Kidney (tissue), 14 donors: Measurements from ENCODE around the gene ATP7A. TPM values are rescaled to one million over a fixed set of nuclear protein-coding genes. Genes with fewer than 3 reads are reported as not detected.

Experiments used
- DNase-seq, 5 donors: peaks; one replicate each; pipeline ENCODE4 v3.0.0-alpha.2; 2013 to 2020
- FAIRE-seq: peaks from 2 replicates; lab custom pipeline; 2012; peaks lifted over from hg19 to GRCh38; lab: Jason Lieb, UNC
- H3K27ac ChIP-seq, 2 donors: one replicate each; pipeline ENCODE4 v1.7.0; 2013; ENCODE audit warnings: low read depth in 2 of 2, low read length in 2 of 2, inconsistent platforms in 1 of 2
- H3K27me3 ChIP-seq: one replicate; pipeline ENCODE4 v1.7.1; 2013; ENCODE audit warnings: low read length, inconsistent platforms; ENCODE audit not compliant: control insufficient read depth, insufficient read depth
- H3K36me3 ChIP-seq, 3 donors: one replicate each; pipeline versions ENCODE4 v1.7.0 to v1.7.1; 2013; ENCODE audit warnings: low read length in 3 of 3, control low read depth in 1 of 3, inconsistent platforms in 1 of 3; ENCODE audit not compliant: insufficient read depth in 3 of 3, control insufficient read depth in 2 of 3
- H3K4me1 ChIP-seq, 3 donors: one replicate each; pipeline versions ENCODE4 v1.7.0 to v1.7.1; 2013; ENCODE audit warnings: low read length in 3 of 3, inconsistent platforms in 1 of 3, low read depth in 1 of 3; ENCODE audit not compliant: control insufficient read depth in 2 of 3, insufficient read depth in 2 of 3
- H3K4me3 ChIP-seq, 3 donors: one replicate each; pipeline versions ENCODE4 v1.7.0 to v1.8.1; 2013; ENCODE audit warnings: low read length in 3 of 3, control low read depth in 1 of 3, inconsistent platforms in 1 of 3
- H3K9ac ChIP-seq, 3 donors: one replicate each; pipeline versions ENCODE4 v1.7.0 to v1.7.1; 2013; ENCODE audit warnings: low read length in 3 of 3, control low read depth in 1 of 3, inconsistent platforms in 1 of 3
- H3K9me3 ChIP-seq, 3 donors: one replicate each; pipeline versions ENCODE4 v1.7.0 to v1.7.1; 2013; ENCODE audit warnings: low read length in 3 of 3, control low read depth in 1 of 3, inconsistent platforms in 1 of 3; ENCODE audit not compliant: control insufficient read depth in 2 of 3, insufficient read depth in 1 of 3
- intact Hi-C: fragments of 100-400 bp; cut with DNase I; formaldehyde crosslinking; loops from one replicate; pipeline ENCODE4 v1.11.1; 2022
- polyA plus RNA-seq: library from polyadenylated mRNA; stranded (reverse); fragments of 350-450 nt; fragmentation: Illumina TruSeq; extraction: RNeasy Lipid Tissue Mini Kit (QIAGEN cat#74804); gene quantifications from one replicate; pipeline ENCODE4 v1.2.3, GENCODE V29; 2014; ENCODE audit warnings: low read depth, low replicate concordance; ENCODE audit not compliant: insufficient read depth
- total RNA-seq: library from RNA; stranded (reverse); fragmentation: NEBNext Ultra II Directional; extraction: Animal tissue kit (Norgen Biotek cat#: 25700); gene quantifications from one replicate; pipeline ENCODE4 v1.2.1, GENCODE V29; 2021
- TF ChIP-seq, protein P1 (sequence below): IDR thresholded peaks from 3 replicates; pipeline ENCODE4 v1.5.1; 2012; ENCODE audit warnings: mild to moderate bottlenecking, moderate library complexity, borderline replicate concordance; ENCODE audit not compliant: insufficient read depth; ENCODE audit errors: extremely low read depth
- donor health status: control.
- donor health status: control.
- donor health status: control.
- donor health status: control.
- donor health status: control.
- donor health status: DM: yes; HTN: yes; CAD: no.
- donor health status: Normal renal cell carcinoma (clear cell type).

Gene ATP7A
- total and polyA plus RNA-seq, 2 donors from 2014 or later, result 1.9 to 11.9 TPM

GRCh38 chrX:77953708-77954107 is 43.2 kb downstream of the ATP7A start:
- no peak for DNase-seq
- H3K4me3 ChIP-seq, result no peak overlapping the region
- H3K9me3 ChIP-seq, result no peaks in the 10 kb centered on the region
- no peak overlapping the region for H3K9ac ChIP-seq
- intact Hi-C loops, result no loop called here
- TF ChIP-seq, protein P1, sequence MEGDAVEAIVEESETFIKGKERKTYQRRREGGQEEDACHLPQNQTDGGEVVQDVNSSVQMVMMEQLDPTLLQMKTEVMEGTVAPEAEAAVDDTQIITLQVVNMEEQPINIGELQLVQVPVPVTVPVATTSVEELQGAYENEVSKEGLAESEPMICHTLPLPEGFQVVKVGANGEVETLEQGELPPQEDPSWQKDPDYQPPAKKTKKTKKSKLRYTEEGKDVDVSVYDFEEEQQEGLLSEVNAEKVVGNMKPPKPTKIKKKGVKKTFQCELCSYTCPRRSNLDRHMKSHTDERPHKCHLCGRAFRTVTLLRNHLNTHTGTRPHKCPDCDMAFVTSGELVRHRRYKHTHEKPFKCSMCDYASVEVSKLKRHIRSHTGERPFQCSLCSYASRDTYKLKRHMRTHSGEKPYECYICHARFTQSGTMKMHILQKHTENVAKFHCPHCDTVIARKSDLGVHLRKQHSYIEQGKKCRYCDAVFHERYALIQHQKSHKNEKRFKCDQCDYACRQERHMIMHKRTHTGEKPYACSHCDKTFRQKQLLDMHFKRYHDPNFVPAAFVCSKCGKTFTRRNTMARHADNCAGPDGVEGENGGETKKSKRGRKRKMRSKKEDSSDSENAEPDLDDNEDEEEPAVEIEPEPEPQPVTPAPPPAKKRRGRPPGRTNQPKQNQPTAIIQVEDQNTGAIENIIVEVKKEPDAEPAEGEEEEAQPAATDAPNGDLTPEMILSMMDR, result no peak
- H3K4me1 ChIP-seq, result no peaks in the 10 kb centered on the region
- no peak overlapping the region for H3K27ac ChIP-seq
- FAIRE-seq, result no peak
- H3K36me3 ChIP-seq, result no peaks in the 10 kb centered on the region
- no peaks in the 10 kb centered on the region for H3K27me3 ChIP-seq

DNA sequence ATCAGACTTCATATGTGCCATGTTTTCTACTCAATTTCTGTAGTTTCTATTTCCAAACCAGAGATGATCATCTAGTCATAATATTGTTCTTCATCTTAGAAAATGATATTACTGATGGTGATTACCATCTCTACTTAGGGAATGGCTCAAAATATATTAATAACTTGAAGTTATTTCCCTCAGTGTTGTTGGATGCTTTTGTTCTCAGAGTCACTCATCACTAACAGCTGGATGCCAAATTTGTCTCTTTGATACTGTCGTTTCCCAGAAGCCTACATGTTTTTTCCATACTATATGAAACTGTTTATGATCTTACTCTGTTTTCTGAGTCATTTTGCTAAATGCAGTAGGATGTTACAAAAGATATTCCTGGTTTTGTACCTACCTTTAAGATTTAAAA is 50.1 kb downstream of the ATP7A start:
- intact Hi-C loops, result no loop called here
- H3K36me3 ChIP-seq, result no peaks in the 10 kb centered on the region
- H3K4me1 ChIP-seq, result no peaks in the 10 kb centered on the region
- no peaks in the 10 kb centered on the region for H3K9me3 ChIP-seq
- no peak overlapping the region for H3K27ac ChIP-seq
- H3K4me3 ChIP-seq, result no peak overlapping the region
- TF ChIP-seq, protein P1, result no peak
- H3K27me3 ChIP-seq, result no peaks in the 10 kb centered on the region
- FAIRE-seq (no peak), DNase-seq (no peak)
- no peak overlapping the region for H3K9ac ChIP-seq

- intact Hi-C loops, result no loop called here
- FAIRE-seq, result no peak
- TF ChIP-seq, protein P1, result no peak
These were observed 50.6 kb downstream of the ATP7A start for GRCh38 chrX:77961063-77961462.

More at GRCh38 chrX:77961063-77961462, 50.6 kb downstream of the ATP7A start:
- Histone ChIP-seq H3K36me3 (no peaks in the 10 kb centered on the region), H3K4me3 (no peak overlapping the region), H3K9ac (no peak overlapping the region), H3K27ac (no peak overlapping the region), H3K27me3 (no peaks in the 10 kb centered on the region), H3K4me1 (no peaks in the 10 kb centered on the region), H3K9me3 (no peaks in the 10 kb centered on the region)
- no peak for DNase-seq
